ENCODE data around the gene NECTIN2. TPM values are rescaled to one million over a fixed set of nuclear protein-coding genes. Genes with fewer than 3 reads are reported as not detected.

The NECTIN2 gene
- total and polyA plus RNA-seq, 4 donors, result 49.4 to 77.5 (median 55.5) TPM

GRCh38 chr19:44894946-44895345, 48.8 kb downstream of the NECTIN2 start:
- 88% methylated on average over 9 of the region's 9 CpGs for WGBS
- Histone ChIP-seq H3K36me3 (ENCODE audit: control insufficient read depth in 4 of 4, insufficient read depth in 3 of 4, low read depth in 1 of 4, low read length in 3 of 4) (peaks cover 7 to 48% (median 27%) of the 10 kb centered on the region in 4 donors), H3K27ac (ENCODE audit: low read depth in 1 of 2, low read length in 2 of 2) (no peak overlapping the region), H3K27me3 (ENCODE audit: control insufficient read depth in 4 of 4, insufficient read depth in 4 of 4, low read length in 3 of 4) (no peaks in the 10 kb centered on the region), H3K4me1 (ENCODE audit: control insufficient read depth in 4 of 4, insufficient read depth in 4 of 4, low read length in 3 of 4) (peaks cover 8 to 25% (median 21%) of the 10 kb centered on the region in 4 donors), H3K9me3 (ENCODE audit: control insufficient read depth in 4 of 4, low read length in 3 of 4) (no peaks in the 10 kb centered on the region), H3K9ac (ENCODE audit: low read depth in 1 of 2, low read length in 2 of 2) (no peak overlapping the region), H3K4me3 (ENCODE audit: low read depth in 1 of 3, low read length in 3 of 3) (no peak overlapping the region)
- no peak for TF ChIP-seq EGR1 (IDR thresholded peaks at IDR 0.05; ENCODE audit: low read depth in 2 of 2)
- no peak for TF ChIP-seq FOXA1 (IDR thresholded peaks at IDR 0.05)
- no peak for TF ChIP-seq TAF1 (conservative IDR thresholded peaks at IDR 0.05)
- no peak for TF ChIP-seq GABPA (IDR thresholded peaks at IDR 0.05 in 1 of 2, conservative IDR thresholded peaks at IDR 0.05 in 1 of 2)
- TF ChIP-seq REST (IDR thresholded peaks at IDR 0.05), result no peak
- no peak for TF ChIP-seq RXRA (IDR thresholded peaks at IDR 0.05)
- DNase-seq (ENCODE audit: low spot score), result no peak

- Histone ChIP-seq H3K4me1 (ENCODE audit: control insufficient read depth in 4 of 4, insufficient read depth in 4 of 4, low read length in 3 of 4) (peaks cover 5 to 18% (median 12%) of the 10 kb centered on the region in 4 donors), H3K9me3 (ENCODE audit: control insufficient read depth in 4 of 4, low read length in 3 of 4) (no peaks in the 10 kb centered on the region), H3K4me3 (ENCODE audit: low read depth in 1 of 3, low read length in 3 of 3) (no peak overlapping the region), H3K27me3 (ENCODE audit: control insufficient read depth in 4 of 4, insufficient read depth in 4 of 4, low read length in 3 of 4) (no peaks in the 10 kb centered on the region), H3K27ac (ENCODE audit: low read depth in 1 of 2, low read length in 2 of 2) (no peak overlapping the region), H3K9ac (ENCODE audit: low read depth in 1 of 2, low read length in 2 of 2) (no peak overlapping the region), H3K36me3 (ENCODE audit: control insufficient read depth in 4 of 4, insufficient read depth in 3 of 4, low read depth in 1 of 4, low read length in 3 of 4) (peaks cover 7 to 70% (median 30%) of the 10 kb centered on the region in 4 donors)
- WGBS, result 90% methylated on average over 8 of the region's 8 CpGs
- TF ChIP-seq RAD21 (IDR thresholded peaks at IDR 0.05) (no peak), FOXA2 (IDR thresholded peaks at IDR 0.05) (no peak), MAX (IDR thresholded peaks at IDR 0.05) (no peak), SP1 (IDR thresholded peaks at IDR 0.05) (no peak), ZBTB33 (IDR thresholded peaks at IDR 0.05) (no peak), NR2F2 (IDR thresholded peaks at IDR 0.05) (no peak), ATF3 (IDR thresholded peaks at IDR 0.05) (no peak), REST (IDR thresholded peaks at IDR 0.05) (no peak), EGR1 (IDR thresholded peaks at IDR 0.05; ENCODE audit: low read depth in 2 of 2) (no peak), YY1 (IDR thresholded peaks at IDR 0.05) (no peak), GABPA (IDR thresholded peaks at IDR 0.05 in 1 of 2, conservative IDR thresholded peaks at IDR 0.05 in 1 of 2) (no peak)
- no peak for DNase-seq (ENCODE audit: low spot score)
Observed at GRCh38 chr19:44897835-44898234, 51.7 kb downstream of the NECTIN2 start.

Data from liver (tissue), 9 donors.